ENCODE measurements around the gene GDF9.

DNA sequence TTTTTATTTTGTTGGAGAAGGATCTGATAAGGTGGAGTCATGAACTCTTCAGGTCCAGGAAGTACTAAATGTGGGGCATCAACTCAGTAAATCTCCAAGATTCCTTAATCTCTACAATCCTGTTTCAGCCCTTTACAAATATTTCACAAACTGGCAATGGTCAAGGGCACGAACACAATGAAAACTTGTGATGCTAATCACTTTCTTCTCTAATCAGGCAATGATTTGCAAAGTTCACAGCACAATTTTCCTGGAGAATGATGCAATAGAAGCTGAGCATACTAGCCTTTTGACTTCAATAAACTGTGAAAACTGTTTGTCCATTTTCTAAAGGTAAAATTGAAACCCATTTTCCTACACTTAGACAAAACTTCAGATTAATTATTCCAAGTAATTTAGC lies 16.9 kb downstream of the GDF9 start:
- TF ChIP-seq, protein P1, sequence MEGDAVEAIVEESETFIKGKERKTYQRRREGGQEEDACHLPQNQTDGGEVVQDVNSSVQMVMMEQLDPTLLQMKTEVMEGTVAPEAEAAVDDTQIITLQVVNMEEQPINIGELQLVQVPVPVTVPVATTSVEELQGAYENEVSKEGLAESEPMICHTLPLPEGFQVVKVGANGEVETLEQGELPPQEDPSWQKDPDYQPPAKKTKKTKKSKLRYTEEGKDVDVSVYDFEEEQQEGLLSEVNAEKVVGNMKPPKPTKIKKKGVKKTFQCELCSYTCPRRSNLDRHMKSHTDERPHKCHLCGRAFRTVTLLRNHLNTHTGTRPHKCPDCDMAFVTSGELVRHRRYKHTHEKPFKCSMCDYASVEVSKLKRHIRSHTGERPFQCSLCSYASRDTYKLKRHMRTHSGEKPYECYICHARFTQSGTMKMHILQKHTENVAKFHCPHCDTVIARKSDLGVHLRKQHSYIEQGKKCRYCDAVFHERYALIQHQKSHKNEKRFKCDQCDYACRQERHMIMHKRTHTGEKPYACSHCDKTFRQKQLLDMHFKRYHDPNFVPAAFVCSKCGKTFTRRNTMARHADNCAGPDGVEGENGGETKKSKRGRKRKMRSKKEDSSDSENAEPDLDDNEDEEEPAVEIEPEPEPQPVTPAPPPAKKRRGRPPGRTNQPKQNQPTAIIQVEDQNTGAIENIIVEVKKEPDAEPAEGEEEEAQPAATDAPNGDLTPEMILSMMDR (IDR thresholded peaks at IDR 0.05) = no peak
- TF ChIP-seq POLR2A (IDR thresholded peaks at IDR 0.05) (no peak), POLR2AphosphoS5 (IDR thresholded peaks at IDR 0.05) (no peak)

Measured in upper lobe of left lung (tissue), 4 donors.